Measurements from ENCODE around the gene AGAP3. TPM values are rescaled to one million over a fixed set of nuclear protein-coding genes. Genes with fewer than 3 reads are reported as not detected.
A peak's percentile ranks its signal among the peaks of the same experiment; 100 is the strongest.

The AGAP3 gene
- total RNA-seq, 4 donors from 2014 or later = 54.9 to 74.4 (median 63.8) TPM

- intact Hi-C loops (cut with DNase I; ENCODE audit: low total_unique reads) = no loop called here
- TF ChIP-seq CTCF (IDR thresholded peaks at IDR 0.05) (no peak), EP300 (IDR thresholded peaks at IDR 0.05; ENCODE audit: low read depth) (no peak), POLR2A (IDR thresholded peaks at IDR 0.05) (no peak), POLR2AphosphoS5 (IDR thresholded peaks at IDR 0.05) (no peak)
- no peaks in the 10 kb centered on the region for H3K9me3 ChIP-seq
- no peak overlapping the region for H3K27ac ChIP-seq
- no peak overlapping the region for H3K4me3 ChIP-seq
- WGBS, 2 donors (ENCODE audit: low coverage in 1 of 2) = 82 to 90% methylated on average over 4 to 6 of the region's 6 CpGs
- H3K4me1 ChIP-seq = peaks cover 18 to 35% (median 33%) of the 10 kb centered on the region in 4 donors
- no peaks in the 10 kb centered on the region for H3K27me3 ChIP-seq
- in situ Hi-C loops (cut with MboI; ENCODE audit: low pct_ligation_motif_present in 1 of 4, low pct_unique_long_range_greater_than_20kb in 1 of 4, low sequenced_read_pairs in 3 of 4) = no loop called here
- DNase-seq = no peak
- H3K36me3 ChIP-seq = no peaks in the 10 kb centered on the region
Observed at GRCh38 chr7:151056283-151056665, 30.0 kb upstream of the AGAP3 start.

GRCh38 chr7:151056666-151057505 is 29.4 kb upstream of the AGAP3 start:
- in situ Hi-C loops (cut with MboI; ENCODE audit: low pct_ligation_motif_present in 1 of 4, low pct_unique_long_range_greater_than_20kb in 1 of 4, low sequenced_read_pairs in 3 of 4) (no loop called here), intact Hi-C loops (cut with DNase I; ENCODE audit: low total_unique reads) (no loop called here)
- TF ChIP-seq CTCF (IDR thresholded peaks at IDR 0.05) (peak in 1 of 5 experiments; percentile 21), POLR2A (IDR thresholded peaks at IDR 0.05) (no peak)
- H3K4me3 ChIP-seq = peak overlapping the region; percentile 70 to 80 (median 74)
- H3K27me3 ChIP-seq = no peaks in the 10 kb centered on the region
- DNase-seq = no peak
- no peaks in the 10 kb centered on the region for H3K36me3 ChIP-seq
- H3K9me3 ChIP-seq = no peaks in the 10 kb centered on the region
- 12 to 40% methylated on average over 6 to 26 of the region's 29 CpGs for WGBS, 2 donors (ENCODE audit: low coverage in 1 of 2)
- H3K4me1 ChIP-seq = peaks cover 24 to 39% (median 38%) of the 10 kb centered on the region in 4 donors
- H3K27ac ChIP-seq = peak overlapping the region; percentile 95 to 98 (median 96)

GRCh38 chr7:151057506-151057988 is 28.7 kb upstream of the AGAP3 start, which contains the start of gene CDK5:
Gene CDK5, minus strand, starts transcription at chr7:151057897. Its CDS starts 49 bp downstream, at chr7:151057848.
- in situ Hi-C loops (cut with MboI; ENCODE audit: low pct_ligation_motif_present in 1 of 4, low pct_unique_long_range_greater_than_20kb in 1 of 4, low sequenced_read_pairs in 3 of 4) (no loop called here), intact Hi-C loops (cut with DNase I; ENCODE audit: low total_unique reads) (no loop called here)
- no peaks in the 10 kb centered on the region for H3K27me3 ChIP-seq
- no peak for TF ChIP-seq EP300 (IDR thresholded peaks at IDR 0.05; ENCODE audit: low read depth)
- TF ChIP-seq POLR2AphosphoS5 (IDR thresholded peaks at IDR 0.05) = no peak
- no peak for TF ChIP-seq CTCF (IDR thresholded peaks at IDR 0.05)
- TF ChIP-seq POLR2A (IDR thresholded peaks at IDR 0.05) = no peak
- DNase-seq = no peak
- H3K27ac ChIP-seq = peak within 1 kb of the TSS; percentile 95 to 98 (median 96)
- peak within 1 kb of the TSS; percentile 71 to 80 (median 76) for H3K4me3 ChIP-seq
- H3K36me3 ChIP-seq = no peaks in the 10 kb centered on the region
- WGBS, 2 donors (ENCODE audit: low coverage in 1 of 2) = 0% methylated on average over 30 of the region's 30 CpGs; no CpG with 5 or more reads in 1 of the 2 donors
- no peaks in the 10 kb centered on the region for H3K9me3 ChIP-seq
- peaks cover 27 to 45% (median 45%) of the 10 kb centered on the region in 4 donors for H3K4me1 ChIP-seq

GRCh38 chr7:151057989-151058780 is 28.1 kb upstream of the AGAP3 start:
- peak; percentile 55 for TF ChIP-seq POLR2A (IDR thresholded peaks at IDR 0.05)
- TF ChIP-seq CTCF (IDR thresholded peaks at IDR 0.05) = no peak
- peak; percentile 58 for TF ChIP-seq EP300 (IDR thresholded peaks at IDR 0.05; ENCODE audit: low read depth)
- TF ChIP-seq POLR2AphosphoS5 (IDR thresholded peaks at IDR 0.05) = peak; percentile 67 to 90 (median 88)
- peak overlapping the region; percentile 95 to 98 (median 96) for H3K27ac ChIP-seq
- H3K36me3 ChIP-seq = no peaks in the 10 kb centered on the region
- DNase-seq = peak; percentile 99
- peak overlapping the region; percentile 27 to 80 (median 76) for H3K4me3 ChIP-seq
- intact Hi-C loops (cut with DNase I; ENCODE audit: low total_unique reads) = no loop called here
- H3K9me3 ChIP-seq = no peaks in the 10 kb centered on the region
- in situ Hi-C loops (cut with MboI; ENCODE audit: low pct_ligation_motif_present in 1 of 4, low pct_unique_long_range_greater_than_20kb in 1 of 4, low sequenced_read_pairs in 3 of 4) = no loop called here
- H3K4me1 ChIP-seq = peaks cover 27 to 52% (median 51%) of the 10 kb centered on the region in 4 donors
- H3K27me3 ChIP-seq = no peaks in the 10 kb centered on the region
- 0 to 2% methylated on average over 1 to 42 of the region's 46 CpGs for WGBS, 2 donors (ENCODE audit: low coverage in 1 of 2)
